DND-41 (cell line): ENCODE data around the gene CLRN3.

Experiments used
- ATAC-seq: fragments of 200-7000 bp; cut with Tn5 transposase; 3 replicates; pipeline ENCODE4 v1.9.1; 2021; ENCODE audit warnings: low read depth; ENCODE audit not compliant: insufficient read depth
- DNase-seq: peaks from one replicate; pipeline ENCODE4 v3.0.0-alpha.2; 2020
- H2AFZ ChIP-seq: 2 replicates; pipeline ENCODE4 v1.6.0; 2012; ENCODE audit warnings: low read depth, low read length
- H3K27ac ChIP-seq: 2 replicates; pipeline ENCODE4 v1.5.1; 2012; ENCODE audit warnings: low read length, inconsistent platforms
- H3K27me3 ChIP-seq: fragments of 200-600 bp; sonication (generic); 2 replicates; pipeline ENCODE4 v1.6.0; 2012; ENCODE audit warnings: low read length, mild to moderate bottlenecking, inconsistent platforms; ENCODE audit not compliant: insufficient read depth, poor library complexity
- H3K36me3 ChIP-seq: 2 replicates; pipeline ENCODE4 v1.5.1; 2012; ENCODE audit warnings: low read length, inconsistent platforms; ENCODE audit not compliant: insufficient read depth
- H3K4me1 ChIP-seq: 2 replicates; pipeline ENCODE4 v1.5.1; 2012; ENCODE audit warnings: mild to moderate bottlenecking, low read length; ENCODE audit not compliant: insufficient read depth
- H3K4me2 ChIP-seq: 2 replicates; pipeline ENCODE4 v1.6.0; 2012; ENCODE audit warnings: mild to moderate bottlenecking, moderate library complexity, low read length, inconsistent platforms; ENCODE audit not compliant: insufficient read depth
- H3K4me3 ChIP-seq, 2 experiments: fragments of 200-600 bp in 1 of 2; shearing (Covaris generic) in 1 of 2; 2 replicates each; pipeline ENCODE4 v1.5.1; 2012 to 2016; ENCODE audit warnings: inconsistent platforms in 2 of 2, low read length in 2 of 2, mild to moderate bottlenecking in 2 of 2, low read depth in 1 of 2, moderate library complexity in 1 of 2
- H3K79me2 ChIP-seq: 2 replicates; pipeline ENCODE4 v1.6.0; 2012; ENCODE audit warnings: low read length, inconsistent platforms; ENCODE audit not compliant: insufficient read depth
- H3K9ac ChIP-seq: 2 replicates; pipeline ENCODE4 v1.6.0; 2012; ENCODE audit warnings: low read depth, mild to moderate bottlenecking, inconsistent platforms, low read length, moderate library complexity
- H3K9me3 ChIP-seq: 2 replicates; pipeline ENCODE4 v1.5.1; 2012; ENCODE audit warnings: low read length, moderate library complexity, mild to moderate bottlenecking, inconsistent platforms; ENCODE audit not compliant: insufficient read depth, severe bottlenecking
- H4K20me1 ChIP-seq: 2 replicates; pipeline ENCODE4 v1.6.0; 2012; ENCODE audit warnings: low read length; ENCODE audit not compliant: insufficient read depth
- EZH2 ChIP-seq: IDR thresholded peaks from 3 replicates; pipeline ENCODE4 v1.6.1; 2012; ENCODE audit warnings: borderline replicate concordance, low read depth, mild to moderate bottlenecking, moderate library complexity, low read length, inconsistent platforms; ENCODE audit not compliant: severe bottlenecking
- TF ChIP-seq, protein P1 (sequence below): IDR thresholded peaks from 2 replicates; pipeline ENCODE4 v1.5.1; 2012; ENCODE audit warnings: borderline replicate concordance, low read length, moderate library complexity, mild to moderate bottlenecking; ENCODE audit not compliant: poor library complexity, severe bottlenecking; ENCODE audit errors: extremely low read depth

The CLRN3 gene

DNA sequence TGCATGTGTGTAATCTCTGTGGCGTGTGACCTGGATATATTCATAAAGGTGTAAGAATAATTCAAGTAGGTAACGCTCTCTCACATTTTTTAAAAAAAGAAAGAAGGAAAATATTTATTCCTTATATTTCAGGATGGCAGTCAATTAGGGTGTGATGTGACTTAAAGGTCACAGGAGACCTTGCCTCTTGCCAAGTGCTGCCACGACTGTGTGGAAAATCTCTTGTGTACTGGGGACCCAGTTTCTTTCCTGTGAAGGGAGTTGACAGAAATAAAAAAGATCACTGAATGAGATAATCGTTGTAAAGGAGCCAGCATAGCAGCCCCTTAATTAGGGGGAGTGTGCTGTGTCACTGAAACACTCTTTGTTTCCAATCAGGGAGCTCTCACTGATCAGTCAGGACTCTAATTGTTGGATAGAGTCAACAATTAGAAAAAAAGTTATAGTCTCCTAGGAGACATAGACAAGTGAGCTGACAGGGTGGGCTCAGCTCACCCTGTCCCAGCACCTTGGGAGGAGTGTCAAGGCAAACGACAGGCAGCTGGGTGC is 45.2 kb upstream of the CLRN3 start:
- no peaks in the 10 kb centered on the region for H3K36me3 ChIP-seq

DNA sequence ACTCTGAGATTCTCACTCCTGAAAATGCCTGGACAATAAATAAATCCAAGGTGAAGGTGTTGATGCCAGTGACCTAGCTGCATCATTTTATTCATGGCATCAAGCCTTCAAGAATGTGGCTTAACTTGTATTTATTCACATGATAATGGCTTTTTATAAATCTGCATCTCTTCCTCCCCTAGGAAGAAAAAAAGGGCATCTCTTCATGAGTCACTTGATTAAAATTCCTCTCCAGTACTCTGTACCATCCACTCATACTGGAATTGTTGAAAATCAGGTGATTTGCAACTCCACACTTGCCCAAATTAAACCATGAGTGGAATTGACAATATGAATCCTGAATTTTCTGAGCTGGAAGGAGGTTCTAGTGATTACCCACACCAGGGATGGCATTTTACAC is 44.3 kb upstream of the CLRN3 start:
- ATAC-seq: no peak
- H3K9ac ChIP-seq: no peak overlapping the region
- H3K36me3 ChIP-seq: no peaks in the 10 kb centered on the region
- DNase-seq: no peak
- H3K27ac ChIP-seq: no peak overlapping the region
- no peak for TF ChIP-seq EZH2
- TF ChIP-seq, protein P1, sequence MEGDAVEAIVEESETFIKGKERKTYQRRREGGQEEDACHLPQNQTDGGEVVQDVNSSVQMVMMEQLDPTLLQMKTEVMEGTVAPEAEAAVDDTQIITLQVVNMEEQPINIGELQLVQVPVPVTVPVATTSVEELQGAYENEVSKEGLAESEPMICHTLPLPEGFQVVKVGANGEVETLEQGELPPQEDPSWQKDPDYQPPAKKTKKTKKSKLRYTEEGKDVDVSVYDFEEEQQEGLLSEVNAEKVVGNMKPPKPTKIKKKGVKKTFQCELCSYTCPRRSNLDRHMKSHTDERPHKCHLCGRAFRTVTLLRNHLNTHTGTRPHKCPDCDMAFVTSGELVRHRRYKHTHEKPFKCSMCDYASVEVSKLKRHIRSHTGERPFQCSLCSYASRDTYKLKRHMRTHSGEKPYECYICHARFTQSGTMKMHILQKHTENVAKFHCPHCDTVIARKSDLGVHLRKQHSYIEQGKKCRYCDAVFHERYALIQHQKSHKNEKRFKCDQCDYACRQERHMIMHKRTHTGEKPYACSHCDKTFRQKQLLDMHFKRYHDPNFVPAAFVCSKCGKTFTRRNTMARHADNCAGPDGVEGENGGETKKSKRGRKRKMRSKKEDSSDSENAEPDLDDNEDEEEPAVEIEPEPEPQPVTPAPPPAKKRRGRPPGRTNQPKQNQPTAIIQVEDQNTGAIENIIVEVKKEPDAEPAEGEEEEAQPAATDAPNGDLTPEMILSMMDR: no peak
- no peaks in the 10 kb centered on the region for H3K79me2 ChIP-seq
- H3K9me3 ChIP-seq: no peaks in the 10 kb centered on the region
- no peak overlapping the region for H2AFZ ChIP-seq
- no peaks in the 10 kb centered on the region; the same call in 1 of the 2 replicates for H4K20me1 ChIP-seq
- H3K4me2 ChIP-seq: no peak overlapping the region
- H3K4me3 ChIP-seq: no peak overlapping the region
- no peaks in the 10 kb centered on the region for H3K4me1 ChIP-seq
- peaks cover 9% of the 10 kb centered on the region for H3K27me3 ChIP-seq

More for the DNA sequence above, 45.2 kb upstream of the CLRN3 start:
- peaks cover 9% of the 10 kb centered on the region for H3K27me3 ChIP-seq
- H3K9ac ChIP-seq: no peak overlapping the region
- no peak overlapping the region for H3K27ac ChIP-seq
- H3K79me2 ChIP-seq: no peaks in the 10 kb centered on the region
- ATAC-seq (no peak), DNase-seq (no peak)
- no peaks in the 10 kb centered on the region; the same call in 1 of the 2 replicates for H4K20me1 ChIP-seq
- TF ChIP-seq EZH2: no peak
- TF ChIP-seq, protein P1: no peak
- no peak overlapping the region for H3K4me3 ChIP-seq
- H3K9me3 ChIP-seq: no peaks in the 10 kb centered on the region
- H3K4me1 ChIP-seq: no peaks in the 10 kb centered on the region
- no peak overlapping the region for H2AFZ ChIP-seq
- no peak overlapping the region for H3K4me2 ChIP-seq

- H3K79me2 ChIP-seq: no peaks in the 10 kb centered on the region
- no peak for DNase-seq
- H3K4me2 ChIP-seq: no peak overlapping the region
Measured at GRCh38 chr10:127935071-127935561, 42.4 kb upstream of the CLRN3 start.

More at GRCh38 chr10:127935071-127935561, 42.4 kb upstream of the CLRN3 start:
- Histone ChIP-seq H3K9me3 (no peaks in the 10 kb centered on the region), H4K20me1 (no peaks in the 10 kb centered on the region; the same call in 1 of the 2 replicates), H3K36me3 (no peaks in the 10 kb centered on the region), H3K27me3 (peaks cover 6% of the 10 kb centered on the region), H3K9ac (no peak overlapping the region), H3K4me1 (no peaks in the 10 kb centered on the region), H2AFZ (no peak overlapping the region), H3K27ac (no peak overlapping the region), H3K4me3 (no peak overlapping the region)
- TF ChIP-seq, protein P1: no peak
- no peak for TF ChIP-seq EZH2
- no peak for ATAC-seq
